HepG2 (cell line): ENCODE data around the gene ZFP36.

Experiments used
- ARNTL ChIP-seq: sonication (generic); formaldehyde crosslinking; IDR thresholded peaks from 2 replicates; pipeline ENCODE4 v1.4.0; 2020; ENCODE audit warnings: mild to moderate bottlenecking, missing genetic modification reagents
- HDAC1 ChIP-seq: sonication (generic); formaldehyde crosslinking; IDR thresholded peaks from 2 replicates; pipeline ENCODE4 v1.5.1; 2020; ENCODE audit warnings: mild to moderate bottlenecking, missing genetic modification reagents
- JUNB ChIP-seq: sonication (generic); formaldehyde crosslinking; IDR thresholded peaks from 2 replicates; pipeline ENCODE4 v1.8.0; 2022; ENCODE audit warnings: missing genetic modification reagents, mild to moderate bottlenecking, borderline replicate concordance
- MXI1 ChIP-seq: IDR thresholded peaks from 3 replicates; pipeline ENCODE4 v1.6.1; 2012; ENCODE audit warnings: low read depth, low read length, inconsistent platforms, borderline replicate concordance
- PHF8 ChIP-seq: sonication (generic); formaldehyde crosslinking; IDR thresholded peaks from 2 replicates; pipeline ENCODE4 v1.5.0; 2020; ENCODE audit warnings: missing genetic modification reagents
- RBM22 ChIP-seq: fragments of 200-400 bp; formaldehyde crosslinking; optimal IDR thresholded peaks from 2 replicates; pipeline ENCODE3; 2017; ENCODE audit warnings: mild to moderate bottlenecking, low read length, moderate library complexity
- RXRA ChIP-seq: sonication (generic); formaldehyde crosslinking; IDR thresholded peaks from 2 replicates; pipeline ENCODE4 v1.5.1; 2020; ENCODE audit warnings: missing genetic modification reagents
- SMAD1 ChIP-seq: sonication (generic); formaldehyde crosslinking; IDR thresholded peaks from 2 replicates; pipeline ENCODE4 v1.4.0; 2020; ENCODE audit warnings: missing genetic modification reagents, low read depth, mild to moderate bottlenecking, borderline replicate concordance
- TBL1XR1 ChIP-seq: fragments of 150-350 bp; IDR thresholded peaks from 2 replicates; pipeline ENCODE4 v1.6.1; 2014; ENCODE audit warnings: borderline replicate concordance, low read length; ENCODE audit not compliant: partially characterized antibody
- ZNF225 ChIP-seq: sonication (generic); formaldehyde crosslinking; IDR thresholded peaks from 2 replicates; pipeline ENCODE4 v1.4.0; 2020; ENCODE audit warnings: mild to moderate bottlenecking, missing genetic modification reagents
- ZNF589 ChIP-seq: sonication (generic); formaldehyde crosslinking; conservative IDR thresholded peaks from 2 replicates; pipeline ENCODE4 v1.8.0; 2022; ENCODE audit warnings: mild to moderate bottlenecking, moderate library complexity, missing genetic modification reagents
- ZNF740 ChIP-seq: sonication (generic); formaldehyde crosslinking; IDR thresholded peaks from 2 replicates; pipeline ENCODE4 v1.4.0; 2020; ENCODE audit warnings: missing genetic modification reagents
- TF ChIP-seq, protein P1 (sequence below): sonication (generic); formaldehyde crosslinking; IDR thresholded peaks from 2 replicates; pipeline ENCODE4 v1.4.0; 2020; ENCODE audit warnings: missing genetic modification reagents
- TF ChIP-seq, protein P2 (sequence below): sonication (generic); formaldehyde crosslinking; IDR thresholded peaks from 2 replicates; pipeline ENCODE4 v1.4.0; 2020; ENCODE audit warnings: missing genetic modification reagents, borderline replicate concordance

DNA sequence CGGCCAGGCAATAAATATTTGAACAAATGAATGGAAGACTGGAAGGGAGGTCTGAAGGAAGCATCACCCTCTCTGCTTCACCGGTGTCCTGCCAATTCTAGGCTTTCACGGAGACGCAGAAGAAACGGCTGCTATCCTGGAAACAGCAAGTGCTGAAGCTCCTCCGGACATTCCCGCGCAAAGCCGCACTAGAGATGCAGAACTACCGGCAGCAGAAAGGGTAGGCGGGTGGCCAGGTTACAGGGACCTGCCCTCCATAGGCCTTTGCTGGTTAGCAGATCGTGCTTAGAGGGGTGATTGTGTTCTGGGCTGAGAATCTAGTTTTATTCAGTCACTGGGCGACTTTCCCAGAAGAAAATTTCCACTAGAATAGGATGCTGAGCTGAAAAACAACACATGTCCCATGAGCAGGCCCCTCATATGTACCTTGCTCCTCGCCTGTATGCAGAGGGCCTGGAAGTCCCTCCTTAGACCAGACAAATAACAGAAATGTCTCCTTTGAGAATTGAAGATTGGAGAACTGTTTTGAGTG lies 26.7 kb upstream of the ZFP36 start:
- TF ChIP-seq HDAC1 (no peak), SMAD1 (CRISPR knock-in tag) (no peak), RXRA (no peak), TBL1XR1 (no peak), ZNF225 (CRISPR knock-in tag) (no peak), ZNF589 (CRISPR knock-in tag) (no peak), RBM22 (no peak), ARNTL (CRISPR knock-in tag) (no peak), ZNF740 (CRISPR knock-in tag) (no peak), MXI1 (no peak), PHF8 (CRISPR knock-in tag) (no peak), JUNB (no peak)
- TF ChIP-seq, protein P1, sequence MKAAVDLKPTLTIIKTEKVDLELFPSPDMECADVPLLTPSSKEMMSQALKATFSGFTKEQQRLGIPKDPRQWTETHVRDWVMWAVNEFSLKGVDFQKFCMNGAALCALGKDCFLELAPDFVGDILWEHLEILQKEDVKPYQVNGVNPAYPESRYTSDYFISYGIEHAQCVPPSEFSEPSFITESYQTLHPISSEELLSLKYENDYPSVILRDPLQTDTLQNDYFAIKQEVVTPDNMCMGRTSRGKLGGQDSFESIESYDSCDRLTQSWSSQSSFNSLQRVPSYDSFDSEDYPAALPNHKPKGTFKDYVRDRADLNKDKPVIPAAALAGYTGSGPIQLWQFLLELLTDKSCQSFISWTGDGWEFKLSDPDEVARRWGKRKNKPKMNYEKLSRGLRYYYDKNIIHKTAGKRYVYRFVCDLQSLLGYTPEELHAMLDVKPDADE (CRISPR knock-in tag), result no peak
- TF ChIP-seq, protein P2, sequence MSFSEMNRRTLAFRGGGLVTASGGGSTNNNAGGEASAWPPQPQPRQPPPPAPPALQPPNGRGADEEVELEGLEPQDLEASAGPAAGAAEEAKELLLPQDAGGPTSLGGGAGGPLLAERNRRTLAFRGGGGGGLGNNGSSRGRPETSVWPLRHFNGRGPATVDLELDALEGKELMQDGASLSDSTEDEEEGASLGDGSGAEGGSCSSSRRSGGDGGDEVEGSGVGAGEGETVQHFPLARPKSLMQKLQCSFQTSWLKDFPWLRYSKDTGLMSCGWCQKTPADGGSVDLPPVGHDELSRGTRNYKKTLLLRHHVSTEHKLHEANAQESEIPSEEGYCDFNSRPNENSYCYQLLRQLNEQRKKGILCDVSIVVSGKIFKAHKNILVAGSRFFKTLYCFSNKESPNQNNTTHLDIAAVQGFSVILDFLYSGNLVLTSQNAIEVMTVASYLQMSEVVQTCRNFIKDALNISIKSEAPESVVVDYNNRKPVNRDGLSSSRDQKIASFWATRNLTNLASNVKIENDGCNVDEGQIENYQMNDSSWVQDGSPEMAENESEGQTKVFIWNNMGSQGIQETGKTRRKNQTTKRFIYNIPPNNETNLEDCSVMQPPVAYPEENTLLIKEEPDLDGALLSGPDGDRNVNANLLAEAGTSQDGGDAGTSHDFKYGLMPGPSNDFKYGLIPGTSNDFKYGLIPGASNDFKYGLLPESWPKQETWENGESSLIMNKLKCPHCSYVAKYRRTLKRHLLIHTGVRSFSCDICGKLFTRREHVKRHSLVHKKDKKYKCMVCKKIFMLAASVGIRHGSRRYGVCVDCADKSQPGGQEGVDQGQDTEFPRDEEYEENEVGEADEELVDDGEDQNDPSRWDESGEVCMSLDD, result no peak
